DMS 273 (cell line): ENCODE results near the gene AMMECR1.
A peak's percentile ranks its signal among the peaks of the same experiment; 100 is the strongest.

Experiments
- DNase-seq: peaks from one replicate; lab custom pipeline; 2025; ENCODE audit not compliant: unreplicated experiment; lab: John Stamatoyannopoulos, UW

The AMMECR1 gene

GRCh38 chrX:110311437-110312230 is 6.3 kb downstream of the AMMECR1 start:
- no peak for DNase-seq

- DNase-seq = peak; percentile 8
Observed at GRCh38 chrX:110310896-110311295, 7.0 kb downstream of the AMMECR1 start.

GRCh38 chrX:110310000-110310790 is 7.7 kb downstream of the AMMECR1 start:
- peak; percentile 5 for DNase-seq

- DNase-seq = no peak
Observed at GRCh38 chrX:110308220-110308619, 9.7 kb downstream of the AMMECR1 start.

- DNase-seq = no peak
Observed at GRCh38 chrX:110304884-110305283, 13.0 kb downstream of the AMMECR1 start.

GRCh38 chrX:110304371-110304770 is 13.5 kb downstream of the AMMECR1 start:
- no peak for DNase-seq

- DNase-seq = no peak
Observed at GRCh38 chrX:110302975-110303374, 14.9 kb downstream of the AMMECR1 start.

- DNase-seq = no peak
Observed at GRCh38 chrX:110301194-110301593, 16.7 kb downstream of the AMMECR1 start.

GRCh38 chrX:110294087-110294486 is 23.8 kb downstream of the AMMECR1 start:
- no peak for DNase-seq

- DNase-seq = no peak
Observed at GRCh38 chrX:110293658-110294057, 24.2 kb downstream of the AMMECR1 start.

GRCh38 chrX:110287605-110288004 is 30.3 kb downstream of the AMMECR1 start:
- no peak for DNase-seq

GRCh38 chrX:110286106-110286505 is 31.8 kb downstream of the AMMECR1 start:
- DNase-seq = no peak

GRCh38 chrX:110284159-110284558 is 33.7 kb downstream of the AMMECR1 start:
- no peak for DNase-seq

GRCh38 chrX:110282922-110283321 is 35.0 kb downstream of the AMMECR1 start:
- DNase-seq = no peak

GRCh38 chrX:110281377-110281776 is 36.5 kb downstream of the AMMECR1 start:
- DNase-seq = no peak

GRCh38 chrX:110280954-110281353 is 36.9 kb downstream of the AMMECR1 start:
- no peak for DNase-seq

- no peak for DNase-seq
Observed at GRCh38 chrX:110277609-110278008, 40.3 kb downstream of the AMMECR1 start.

GRCh38 chrX:110276778-110277177 is 41.1 kb downstream of the AMMECR1 start:
- no peak for DNase-seq

GRCh38 chrX:110268886-110269285 is 49.0 kb downstream of the AMMECR1 start:
- DNase-seq = no peak

- DNase-seq = no peak
Observed at GRCh38 chrX:110268395-110268794, 49.5 kb downstream of the AMMECR1 start.

GRCh38 chrX:110267874-110268273 is 50.0 kb downstream of the AMMECR1 start:
- DNase-seq = no peak

- DNase-seq = no peak
Observed at GRCh38 chrX:110265661-110266060, 52.2 kb downstream of the AMMECR1 start.
